HG03571 (cell line): ENCODE measurements around the gene NDST1.
"Not testable (repeated sequence)": the region's sequence is repeated elsewhere in the genome, so short reads cannot be mapped to it uniquely, and the experiment has no call there.

Experiments used
- ATAC-seq: cut with Tn5 transposase; IDR thresholded peaks from one replicate; pipeline ENCODE4 v1.9.1; 2021; ENCODE audit not compliant: unreplicated experiment

NDST1 gene

DNA sequence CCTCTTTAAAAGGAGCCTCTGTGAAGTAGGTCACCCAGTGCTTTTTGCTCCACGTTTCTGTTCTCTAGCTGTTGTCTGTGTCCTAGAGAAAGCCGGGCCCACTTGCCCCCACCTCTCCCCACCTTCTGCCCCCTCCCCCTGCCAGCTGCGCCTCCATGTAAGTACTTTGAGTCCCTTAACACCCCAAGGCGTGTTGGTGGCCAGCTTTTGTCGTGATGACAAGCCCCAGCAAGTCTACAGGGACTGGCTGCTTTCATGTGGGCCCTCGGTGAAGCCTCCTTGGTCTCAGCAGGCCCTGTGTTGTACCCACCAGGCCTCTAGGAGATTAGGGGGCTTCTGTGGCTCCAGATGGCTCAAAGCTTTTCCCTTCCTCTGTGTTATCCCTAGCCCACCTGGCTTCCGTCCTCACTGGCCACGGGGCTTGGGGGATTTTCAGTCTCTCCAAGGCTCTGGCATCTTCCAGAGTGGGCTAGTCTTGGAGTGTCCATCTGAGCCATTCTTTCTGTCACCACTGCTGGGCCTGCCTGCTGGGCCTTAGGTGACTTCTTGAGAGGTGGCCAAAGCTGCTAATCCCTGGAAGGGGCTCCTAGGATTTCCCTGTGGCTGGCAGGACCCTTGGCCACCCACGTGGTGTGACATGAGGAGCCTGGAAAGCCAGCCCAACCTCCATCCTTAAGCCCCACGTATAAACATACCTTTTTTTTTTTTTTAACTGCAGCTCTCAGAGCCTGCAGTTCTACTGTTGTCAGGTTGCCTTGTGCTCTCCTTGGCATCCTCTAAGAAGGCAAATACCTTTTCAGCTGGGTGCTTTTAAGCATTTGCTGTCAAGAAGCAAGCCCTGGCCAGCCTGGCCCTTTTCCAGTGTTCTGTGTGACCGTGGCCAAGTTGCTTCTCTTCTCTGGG, 1.1 kb upstream of the NDST1 start:
- no peak for ATAC-seq

DNA sequence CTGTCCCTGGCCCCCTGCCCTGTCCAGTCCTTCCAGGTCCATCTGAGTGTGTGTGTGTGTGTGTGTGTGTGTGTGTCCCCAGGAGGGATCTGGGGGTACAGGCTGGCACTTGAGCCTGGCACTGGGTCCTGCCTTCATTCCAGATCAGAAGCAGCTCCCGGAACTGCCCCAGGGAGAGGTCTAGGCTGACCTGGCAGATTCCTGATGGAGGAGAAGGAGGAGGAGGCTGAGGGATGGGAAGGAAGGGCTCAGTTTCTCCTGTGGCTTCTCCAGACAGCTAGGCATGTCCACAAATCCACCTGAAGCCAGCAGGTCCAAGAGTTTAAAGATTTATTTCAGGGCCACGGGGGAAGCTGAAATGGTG, 328 bp downstream of the NDST1 start:
- ATAC-seq: no peak

DNA sequence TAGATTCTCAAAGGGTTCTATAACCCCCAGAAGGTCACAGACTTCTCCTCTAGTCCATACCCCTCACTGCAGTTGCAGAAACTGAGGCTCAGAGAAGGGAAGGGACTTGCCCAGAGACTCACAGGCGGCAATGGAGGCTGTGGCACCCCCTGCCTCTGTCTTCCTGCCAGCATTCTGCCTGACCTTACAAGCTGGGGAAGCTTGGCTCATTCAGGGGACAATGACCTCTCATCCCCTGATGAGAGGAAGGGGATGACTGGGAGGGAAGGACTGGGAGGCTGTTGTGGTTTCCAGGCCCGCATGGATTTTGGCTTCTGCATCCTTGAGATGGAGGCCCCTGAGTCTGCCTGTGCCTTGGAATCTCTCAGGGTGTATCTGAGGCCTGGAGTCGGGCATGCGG, 897 bp downstream of the NDST1 start:
- no peak for ATAC-seq

DNA sequence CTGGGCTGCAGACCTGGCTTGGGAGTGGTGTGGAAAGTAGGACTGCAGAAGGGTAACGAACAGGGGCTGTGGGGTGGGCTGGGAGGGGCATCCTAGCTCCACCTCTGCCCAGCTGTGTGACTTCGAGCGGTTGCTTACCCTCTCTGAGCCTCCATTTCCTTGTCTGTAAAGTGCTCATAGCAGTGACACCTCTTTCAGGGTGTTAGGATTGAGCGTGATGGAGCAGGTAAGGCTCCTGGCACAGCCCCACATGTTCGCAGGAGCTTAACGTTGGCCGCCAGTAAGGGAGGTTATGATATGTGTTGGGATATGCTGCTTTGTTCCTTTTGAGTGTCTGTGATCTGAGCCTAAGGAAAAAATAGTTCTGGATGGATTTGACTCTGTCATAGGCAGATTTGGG, 2.1 kb downstream of the NDST1 start:
- ATAC-seq: no peak

DNA sequence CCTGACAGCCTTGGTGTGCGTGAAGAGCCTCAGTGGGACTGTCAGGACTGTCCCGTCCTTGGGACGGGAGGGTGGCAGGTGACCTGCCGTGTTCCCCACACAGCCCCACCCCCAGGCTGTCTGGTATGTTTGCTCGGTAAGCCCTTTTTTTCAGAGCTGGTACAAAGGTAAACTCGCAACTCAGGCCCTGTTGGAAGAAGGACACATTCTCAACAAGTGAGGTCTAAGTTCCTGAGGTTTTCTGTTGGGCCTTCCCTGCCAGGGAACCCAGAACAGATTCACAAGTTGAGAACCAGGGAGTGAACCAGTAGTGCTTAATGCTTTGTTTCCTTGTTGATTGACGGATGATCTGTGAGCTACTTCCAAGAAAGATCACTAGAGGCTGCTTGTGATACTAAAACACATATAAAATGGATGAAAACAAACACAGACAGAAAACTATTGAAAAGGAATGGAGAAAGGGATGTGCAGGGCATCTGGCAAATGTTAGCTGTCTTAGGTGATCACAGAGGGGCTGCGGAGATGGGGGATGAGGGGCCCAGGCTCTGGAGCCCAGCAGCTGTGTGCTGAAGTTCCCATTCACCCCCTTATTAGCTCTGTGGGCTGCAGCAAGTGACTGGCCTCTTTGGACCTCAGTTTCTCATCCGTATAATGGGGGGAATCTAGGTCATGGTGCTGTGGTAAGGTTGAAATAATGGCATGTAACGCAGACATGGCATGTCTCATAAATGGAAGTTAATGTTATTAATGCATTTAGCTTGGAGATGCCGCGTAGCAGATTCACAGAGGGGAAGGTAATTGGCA, 2.7 kb downstream of the NDST1 start:
- no peak for ATAC-seq

DNA sequence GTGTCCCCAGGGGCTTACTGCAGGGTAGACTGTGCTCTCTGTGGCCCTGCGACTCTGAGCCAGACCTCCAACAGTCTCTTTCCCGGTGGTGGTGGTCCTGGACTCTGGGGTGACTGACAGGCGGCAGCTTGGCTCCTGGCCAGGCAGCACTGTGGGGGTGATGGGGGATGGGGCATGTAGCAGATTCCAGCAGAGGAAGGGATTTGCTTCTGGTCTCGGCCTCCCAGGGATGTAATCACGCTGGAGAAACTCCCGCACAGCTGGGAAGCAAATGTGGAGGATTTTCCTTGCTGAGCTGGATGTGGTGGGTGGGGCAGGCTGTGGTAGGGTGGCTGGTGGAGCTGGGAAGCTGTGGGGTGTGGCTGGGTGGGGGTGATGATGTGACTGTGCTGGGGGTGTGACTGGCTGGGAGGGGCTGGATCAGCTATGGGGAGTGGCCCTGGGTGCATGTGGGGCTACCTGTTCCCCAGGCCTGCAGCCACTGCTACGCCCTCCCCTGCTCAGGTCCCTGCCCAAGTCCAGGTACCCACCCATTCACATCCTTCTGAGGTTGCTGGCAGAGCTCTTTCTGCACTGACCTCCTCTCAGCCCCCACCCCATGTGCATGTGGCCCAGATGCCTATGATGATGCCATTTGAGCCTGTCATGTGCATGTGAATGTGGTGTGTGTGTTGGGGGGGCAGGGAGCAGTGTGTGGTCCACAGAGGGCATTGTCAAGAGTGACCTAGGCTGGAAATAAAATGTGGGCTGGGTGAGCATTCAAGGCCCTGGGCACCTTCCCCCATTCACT, 3.8 kb downstream of the NDST1 start:
- no peak for ATAC-seq

DNA sequence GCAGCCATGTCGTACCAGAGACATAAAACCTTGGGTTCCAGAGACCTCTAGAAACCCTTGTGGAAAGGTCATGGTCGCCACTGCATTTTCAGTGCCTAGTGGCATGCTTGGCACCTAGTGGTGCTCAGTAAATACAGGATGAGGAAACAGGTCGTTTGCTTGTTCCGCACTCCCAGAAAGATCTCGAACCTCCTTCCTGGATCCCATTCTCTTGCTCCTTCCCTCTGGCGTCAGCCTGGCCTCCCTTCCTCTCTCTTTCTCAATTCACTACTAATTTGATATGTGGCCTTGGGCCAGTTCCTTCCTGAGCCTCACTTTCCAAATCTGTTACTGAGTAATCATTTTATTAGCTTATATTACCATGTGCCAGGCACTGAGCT, 4.4 kb downstream of the NDST1 start:
- ATAC-seq: no peak

DNA sequence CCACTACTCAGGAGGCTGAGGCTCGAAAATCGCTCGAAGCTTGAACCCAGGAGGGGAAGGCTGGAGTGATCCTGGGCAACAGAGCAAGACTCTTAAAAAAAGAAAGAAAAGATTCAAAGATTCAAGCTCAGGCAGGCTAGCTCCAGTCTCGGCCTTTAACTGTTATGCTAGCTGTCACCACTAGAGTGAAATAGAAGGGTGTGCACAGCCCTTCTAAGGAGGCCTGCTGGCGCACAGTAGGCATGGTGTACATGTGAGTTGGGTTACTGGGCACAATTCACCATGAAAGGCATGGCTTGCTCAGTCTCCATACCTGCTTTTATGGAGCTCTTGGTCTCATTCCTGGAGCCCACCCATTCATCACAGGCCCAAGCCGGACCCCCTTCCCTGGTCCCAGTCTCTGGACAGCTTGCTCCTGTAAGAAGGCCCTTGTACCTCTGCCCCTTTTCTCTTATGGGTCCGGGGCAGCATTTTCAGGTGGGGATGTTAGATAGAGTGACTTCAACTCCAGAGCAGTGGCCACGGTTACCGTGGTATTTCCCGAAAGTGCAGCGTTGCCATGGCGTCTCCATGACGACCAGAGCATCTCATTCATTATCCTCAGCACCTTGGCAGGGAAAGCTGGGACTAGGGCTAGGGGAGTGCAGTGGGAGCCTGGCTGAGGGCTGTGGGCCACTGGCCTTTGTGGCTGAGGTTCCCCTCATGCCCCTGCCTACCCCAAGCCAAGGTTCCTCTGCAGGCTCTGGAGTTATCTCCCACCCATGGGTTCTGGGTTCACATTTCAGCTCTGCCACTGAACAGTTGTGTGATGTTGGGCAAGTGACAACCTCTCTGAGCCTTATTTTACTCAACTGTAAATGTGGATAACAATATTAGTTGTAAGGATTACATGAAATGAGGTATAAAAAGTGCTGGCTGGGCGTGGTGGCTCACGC, 5.7 kb downstream of the NDST1 start:
- no peak for ATAC-seq

DNA sequence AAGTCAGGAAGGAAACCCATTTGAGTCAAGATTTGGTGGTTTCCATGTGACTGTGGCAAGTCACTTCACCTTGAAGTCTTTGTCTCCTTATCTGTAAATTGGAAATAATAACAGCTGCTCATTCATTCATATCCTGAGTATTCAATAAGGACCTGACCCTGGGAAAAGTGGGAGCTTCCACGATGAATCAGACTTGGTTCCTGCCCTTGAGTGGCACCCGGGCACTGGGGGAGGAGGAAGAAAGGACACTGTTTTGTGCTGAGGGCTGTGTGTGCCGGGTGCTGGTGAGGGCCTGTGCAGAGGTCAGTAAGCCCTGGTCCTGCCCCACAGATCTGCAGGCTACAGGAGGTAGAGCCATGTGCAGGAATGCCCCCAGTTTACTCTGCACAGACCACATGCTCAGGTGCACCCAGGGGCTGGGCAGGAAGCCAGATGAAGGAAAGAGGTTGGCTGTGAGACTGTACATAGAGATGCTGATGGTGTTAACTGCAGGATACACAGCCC, 6.8 kb downstream of the NDST1 start:
- no peak for ATAC-seq

DNA sequence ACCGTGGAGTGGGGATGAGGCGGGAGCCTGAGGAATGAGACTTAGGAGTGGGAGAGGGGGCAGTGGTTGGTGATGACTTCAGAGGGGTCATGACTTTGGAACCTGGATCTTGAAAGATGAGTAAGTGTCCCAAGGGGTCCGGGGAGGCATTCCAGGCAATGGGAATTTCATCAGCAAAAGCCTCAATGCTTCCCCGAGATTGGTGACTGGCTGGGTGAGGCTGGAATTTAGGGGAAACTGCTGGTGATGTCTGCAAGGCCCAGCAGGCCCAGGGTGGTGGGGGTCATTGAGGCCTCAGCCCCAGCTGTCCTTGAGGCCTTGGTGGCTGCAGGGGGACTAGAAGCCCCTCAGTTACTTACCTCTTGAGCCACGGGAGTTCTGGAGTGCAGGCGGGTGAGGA, 7.5 kb downstream of the NDST1 start:
- ATAC-seq: no peak

DNA sequence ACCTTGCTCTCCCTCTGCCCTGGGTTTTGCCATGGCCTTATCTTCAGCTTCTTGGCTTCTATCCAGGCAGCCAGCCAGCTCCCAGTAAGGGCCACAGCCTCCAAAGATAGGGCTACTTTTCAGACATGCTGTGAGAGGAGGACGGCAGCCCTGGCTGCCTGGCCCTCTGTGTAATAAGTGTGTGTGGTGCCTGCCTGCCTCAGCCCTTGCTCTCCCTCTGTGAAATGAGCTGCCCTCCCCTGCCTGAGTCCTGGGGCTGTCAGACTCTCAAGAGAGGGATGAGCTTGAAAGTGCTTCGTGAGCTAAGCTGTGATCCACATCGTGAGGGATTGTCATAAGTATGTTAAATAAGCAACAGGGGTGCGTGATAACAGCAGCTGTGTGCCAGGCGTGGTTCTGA, 8.1 kb downstream of the NDST1 start:
- ATAC-seq: no peak

DNA sequence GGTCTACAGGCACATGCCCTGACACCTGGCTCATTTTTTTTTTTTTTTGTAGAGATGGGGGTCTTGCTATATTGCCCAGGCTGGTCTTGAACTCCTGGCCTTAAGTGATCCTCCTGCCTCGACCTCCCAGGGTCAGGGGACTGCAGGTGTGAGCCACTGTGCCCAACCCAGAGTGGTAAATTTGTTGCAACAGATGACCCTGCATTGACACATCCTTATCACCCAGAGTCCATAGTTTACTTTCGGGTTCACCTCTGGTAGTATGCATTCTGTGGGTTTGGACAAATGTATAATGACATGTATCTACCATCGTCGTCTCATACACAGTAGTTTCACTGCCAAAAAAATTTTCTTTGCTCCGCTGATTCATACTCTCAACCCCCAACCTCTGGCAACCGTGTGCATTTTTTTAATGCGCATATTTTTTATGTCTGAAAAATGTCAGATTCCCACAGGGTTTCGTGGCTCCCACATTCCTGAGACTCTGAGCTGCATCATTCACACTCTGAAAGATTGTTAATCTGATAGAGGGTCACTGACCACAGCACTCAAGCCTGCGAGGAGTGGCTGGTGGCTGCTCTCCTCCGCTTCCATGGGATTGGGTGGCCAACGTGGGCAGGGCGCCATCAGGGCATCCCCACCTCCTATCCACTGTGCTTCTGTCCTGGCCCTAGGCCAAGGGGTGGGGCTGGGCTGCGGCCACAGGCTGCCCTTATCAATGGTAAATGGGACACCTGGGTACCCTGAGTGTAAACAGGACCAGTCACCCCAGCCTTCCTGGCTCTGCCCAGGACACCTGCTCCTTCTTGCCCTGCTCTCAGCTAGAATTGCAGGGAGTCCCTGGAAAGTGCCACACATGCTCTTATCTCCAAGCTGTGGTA, 9.6 kb downstream of the NDST1 start:
- ATAC-seq: no peak

DNA sequence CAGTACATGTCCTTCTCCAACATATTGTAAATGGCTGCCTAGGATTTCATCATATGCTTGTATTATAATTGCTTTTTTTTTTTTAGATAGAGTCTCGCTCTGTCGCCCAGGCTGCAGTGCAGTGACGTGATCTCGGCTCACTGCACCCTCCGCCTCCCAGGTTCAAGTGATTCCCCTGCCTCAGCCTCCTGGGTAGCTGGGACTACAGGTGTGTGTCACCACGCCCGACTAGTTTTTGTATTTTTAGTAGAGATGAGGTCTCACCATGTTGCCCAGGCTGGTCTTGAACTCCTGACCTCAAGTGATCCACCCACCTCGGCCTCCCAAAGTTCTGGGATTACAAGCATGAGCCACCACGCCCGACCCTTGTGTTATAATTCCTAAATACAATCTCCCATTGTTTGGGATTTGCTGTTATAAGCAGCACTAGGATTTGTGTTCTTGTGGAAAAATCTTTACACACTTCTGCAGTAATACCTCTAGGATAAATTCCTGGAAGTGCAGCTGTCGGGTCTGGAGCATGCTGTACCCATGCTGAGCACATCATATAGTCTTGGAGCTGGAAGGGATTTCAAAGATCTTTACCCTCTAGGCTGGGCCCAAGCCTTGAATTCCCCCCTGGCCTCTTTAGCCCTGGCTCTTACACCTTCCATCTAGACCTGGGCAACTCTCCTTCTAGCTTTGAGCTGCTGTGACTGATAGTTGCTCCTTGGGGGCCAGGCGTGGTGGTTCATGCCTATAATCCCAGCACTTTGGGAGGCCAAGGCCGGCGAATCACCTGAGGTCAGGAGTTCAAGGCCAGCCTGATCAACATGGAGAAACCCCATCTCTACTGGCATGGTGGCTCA, 11.0 kb downstream of the NDST1 start:
- not testable (repeated sequence) for ATAC-seq

DNA sequence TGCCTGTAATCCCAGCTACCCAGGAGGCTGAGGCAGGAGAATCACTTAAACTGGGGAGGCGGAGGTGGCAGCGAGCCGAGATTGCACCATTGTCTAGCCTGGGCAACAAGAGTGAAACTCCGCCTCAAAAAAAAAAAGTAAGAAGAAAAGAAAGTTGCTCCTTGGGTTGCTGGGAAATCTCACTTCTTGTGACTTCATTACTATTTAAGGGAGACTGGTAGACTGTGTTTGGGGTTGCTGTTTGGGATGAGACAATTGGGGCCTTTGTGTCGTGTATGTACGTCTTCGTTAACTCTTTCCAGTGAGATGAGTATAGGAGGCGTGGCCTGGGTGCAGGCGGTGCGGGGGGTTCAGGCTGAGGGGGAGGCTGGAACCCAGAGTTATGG, 11.6 kb downstream of the NDST1 start:
- no peak for ATAC-seq

DNA sequence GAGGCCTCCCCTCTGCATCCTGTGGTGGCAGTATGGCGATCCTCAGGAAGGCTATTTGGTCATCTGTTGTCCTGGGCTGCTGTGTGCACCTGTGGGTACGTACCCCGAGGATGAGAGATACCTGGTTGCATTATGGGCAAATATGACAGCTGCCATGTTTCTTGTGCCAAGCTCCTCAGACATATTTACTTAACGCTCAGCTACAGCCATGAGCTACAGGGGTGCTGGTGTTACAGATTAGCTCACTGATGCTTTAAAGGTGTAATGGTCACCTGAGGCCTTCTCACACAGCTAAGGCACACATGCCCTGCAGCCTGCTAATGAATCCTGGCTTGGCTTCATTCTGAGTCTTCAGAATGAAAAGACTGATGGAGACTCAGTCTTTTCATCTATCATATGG, 12.0 kb downstream of the NDST1 start:
- ATAC-seq: no peak

DNA sequence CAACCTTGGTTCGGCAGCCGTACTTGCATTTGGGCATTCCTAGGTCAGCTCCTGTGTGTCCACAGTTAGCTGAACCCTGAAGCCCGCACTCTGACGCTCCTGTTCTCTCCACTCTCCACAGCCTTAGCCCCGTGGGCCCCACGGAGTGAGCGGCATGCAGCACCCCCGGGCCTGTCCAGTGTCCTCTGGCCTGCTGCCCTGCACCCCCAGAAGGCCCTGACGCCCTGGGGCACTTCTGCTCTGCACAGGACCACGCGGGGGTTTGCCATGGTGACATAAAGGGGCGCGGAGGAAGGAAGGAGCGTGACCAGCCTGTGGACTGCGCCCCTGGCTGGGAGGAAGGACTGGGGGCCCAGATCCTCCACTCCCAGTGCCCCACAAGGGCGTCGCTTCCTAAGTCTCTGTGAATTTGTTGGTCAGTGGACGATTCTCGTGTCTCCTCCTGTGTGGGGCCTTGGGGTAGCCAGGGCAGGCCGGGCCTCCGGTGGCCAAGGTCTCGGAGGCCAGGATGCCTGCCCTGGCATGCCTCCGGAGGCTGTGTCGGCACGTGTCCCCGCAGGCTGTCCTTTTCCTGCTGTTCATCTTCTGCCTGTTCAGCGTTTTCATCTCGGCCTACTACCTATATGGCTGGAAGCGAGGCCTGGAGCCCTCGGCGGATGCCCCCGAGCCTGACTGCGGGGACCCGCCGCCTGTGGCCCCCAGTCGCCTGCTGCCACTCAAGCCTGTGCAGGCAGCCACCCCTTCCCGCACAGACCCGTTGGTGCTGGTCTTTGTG, 13.0 kb downstream of the NDST1 start:
- ATAC-seq: no peak

DNA sequence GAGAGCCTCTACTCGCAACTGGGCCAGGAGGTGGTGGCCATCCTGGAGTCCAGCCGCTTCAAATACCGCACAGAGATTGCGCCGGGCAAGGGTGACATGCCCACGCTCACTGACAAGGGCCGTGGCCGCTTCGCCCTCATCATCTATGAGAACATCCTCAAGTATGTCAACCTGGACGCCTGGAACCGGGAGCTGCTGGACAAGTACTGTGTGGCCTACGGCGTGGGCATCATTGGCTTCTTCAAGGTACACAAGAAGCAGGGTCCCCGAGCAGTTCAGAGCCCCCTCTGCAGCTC, 13.5 kb downstream of the NDST1 start:
- no peak for ATAC-seq

DNA sequence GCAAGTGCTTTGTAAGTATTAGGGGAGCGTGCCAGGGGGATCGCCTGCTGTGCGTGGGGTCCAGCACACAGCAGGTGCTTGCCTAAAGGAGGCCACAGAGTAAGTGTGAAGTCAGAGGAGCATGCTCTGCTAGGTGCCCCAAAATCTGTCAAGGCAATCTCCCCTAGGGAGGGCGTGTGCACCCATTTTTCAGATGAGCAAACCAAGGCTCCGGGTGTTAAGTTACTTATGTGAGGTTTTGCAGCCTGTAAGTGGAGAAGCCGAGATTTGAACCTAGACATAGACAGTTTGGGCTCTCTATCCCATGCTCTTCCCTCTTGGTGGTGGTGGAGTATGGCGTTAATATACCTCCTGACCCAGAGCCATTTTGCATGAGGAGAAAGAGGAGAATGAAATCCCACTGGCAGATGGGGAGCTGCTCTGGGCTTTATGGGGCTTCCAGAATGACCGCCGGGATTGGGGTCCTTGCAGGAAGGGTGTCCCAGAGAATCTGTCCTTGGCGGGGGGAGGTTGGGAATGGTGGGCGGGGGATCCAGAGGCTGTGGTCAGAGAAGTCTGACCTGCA, 14.1 kb downstream of the NDST1 start:
- ATAC-seq: no peak
